Measurements from ENCODE around the gene CD276. TPM values are rescaled to one million over a fixed set of nuclear protein-coding genes. Genes with fewer than 3 reads are reported as not detected.

CD276 gene
- total and polyA plus RNA-seq, 2 experiments from 2014 or later = 127 to 172 TPM

- Histone ChIP-seq H3K27me3 (no peaks in the 10 kb centered on the region), H3K27ac (no peak overlapping the region), H3K4me1 (ENCODE audit: low read depth) (no peaks in the 10 kb centered on the region), H3K4me3 (no peak overlapping the region), H3K9me3 (ENCODE audit: low read depth) (no peaks in the 10 kb centered on the region), H3K36me3 (peaks cover 4% of the 10 kb centered on the region)
- no peak for DNase-seq (ENCODE audit: low read depth in 1 of 2, low spot score in 1 of 2)
- no peak for TF ChIP-seq CTCF (IDR thresholded peaks at IDR 0.05; ENCODE audit: low read depth, low read length)
Observed at GRCh38 chr15:73714695-73715301, 30.6 kb downstream of the CD276 start.

GRCh38 chr15:73715417-73715816 is 31.2 kb downstream of the CD276 start:
- no peaks in the 10 kb centered on the region for H3K27me3 ChIP-seq
- no peak for DNase-seq (ENCODE audit: low read depth in 1 of 2, low spot score in 1 of 2)
- TF ChIP-seq CTCF (IDR thresholded peaks at IDR 0.05; ENCODE audit: low read depth, low read length) = no peak
- H3K4me1 ChIP-seq (ENCODE audit: low read depth) = no peaks in the 10 kb centered on the region
- no peaks in the 10 kb centered on the region for H3K9me3 ChIP-seq (ENCODE audit: low read depth)
- no peak overlapping the region for H3K27ac ChIP-seq
- H3K4me3 ChIP-seq = no peak overlapping the region
- H3K36me3 ChIP-seq = no peaks in the 10 kb centered on the region

GRCh38 chr15:73716417-73716816 is 32.2 kb downstream of the CD276 start:
- no peaks in the 10 kb centered on the region for H3K36me3 ChIP-seq
- no peak for TF ChIP-seq CTCF (IDR thresholded peaks at IDR 0.05; ENCODE audit: low read depth, low read length)
- no peaks in the 10 kb centered on the region for H3K27me3 ChIP-seq
- peak in 1 of 2 donors; percentile 58 for DNase-seq (ENCODE audit: low read depth in 1 of 2, low spot score in 1 of 2)
- H3K4me3 ChIP-seq = no peak overlapping the region
- no peaks in the 10 kb centered on the region for H3K9me3 ChIP-seq (ENCODE audit: low read depth)
- H3K27ac ChIP-seq = no peak overlapping the region
- no peaks in the 10 kb centered on the region for H3K4me1 ChIP-seq (ENCODE audit: low read depth)

- TF ChIP-seq CTCF (IDR thresholded peaks at IDR 0.05; ENCODE audit: low read depth, low read length) = no peak
- Histone ChIP-seq H3K36me3 (no peaks in the 10 kb centered on the region), H3K4me3 (no peak overlapping the region), H3K27me3 (no peaks in the 10 kb centered on the region), H3K4me1 (ENCODE audit: low read depth) (no peaks in the 10 kb centered on the region), H3K9me3 (ENCODE audit: low read depth) (no peaks in the 10 kb centered on the region), H3K27ac (no peak overlapping the region)
- DNase-seq (ENCODE audit: low read depth in 1 of 2, low spot score in 1 of 2) = no peak
Observed at GRCh38 chr15:73717206-73717605, 33.0 kb downstream of the CD276 start.

GRCh38 chr15:73717802-73718201 is 33.6 kb downstream of the CD276 start:
- Histone ChIP-seq H3K36me3 (no peaks in the 10 kb centered on the region), H3K27ac (no peak overlapping the region), H3K4me1 (ENCODE audit: low read depth) (no peaks in the 10 kb centered on the region), H3K4me3 (no peak overlapping the region), H3K9me3 (ENCODE audit: low read depth) (no peaks in the 10 kb centered on the region), H3K27me3 (no peaks in the 10 kb centered on the region)
- peak; percentile 28 for TF ChIP-seq CTCF (IDR thresholded peaks at IDR 0.05; ENCODE audit: low read depth, low read length)
- DNase-seq (ENCODE audit: low read depth in 1 of 2, low spot score in 1 of 2) = no peak
